ENCODE data around the gene NRDE2. TPM values are rescaled to one million over a fixed set of nuclear protein-coding genes. Genes with fewer than 3 reads are reported as not detected.

The NRDE2 gene
- total RNA-seq, 1 experiment from 2014 or later: 6.5 TPM

- intact Hi-C loops (cut with micrococcal nuclease; ENCODE audit: unreplicated experiment): no loop called here
- no peak overlapping the region for H3K4me3 ChIP-seq
- no TSS peak for BruUV-seq (replicated peaks)
- CTCF ChIA-PET: no interaction called here
- H3K9me3 ChIP-seq (ENCODE audit: insufficient read depth, low read depth): no peaks in the 10 kb centered on the region
- H3K27me3 ChIP-seq (ENCODE audit: insufficient read depth, low read depth): no peaks in the 10 kb centered on the region
- TF ChIP-seq EZH2 (IDR thresholded peaks at IDR 0.05; ENCODE audit: low read depth) (no peak), CTCF (conservative IDR thresholded peaks at IDR 0.05) (no peak)
- no peak overlapping the region for H3K27ac ChIP-seq
- POLR2A ChIA-PET (ENCODE audit: unreplicated experiment): no interaction called here
- H4K20me1 ChIP-seq (ENCODE audit: insufficient read depth): no peaks in the 10 kb centered on the region
- H3F3A ChIP-seq (ENCODE audit: insufficient read depth, low read depth): no peaks in the 10 kb centered on the region
- H3K4me1 ChIP-seq (replicated peaks; ENCODE audit: insufficient read depth): no peaks in the 10 kb centered on the region
- no peak overlapping the region for H2AFZ ChIP-seq
- no peaks in the 10 kb centered on the region for H3K9me2 ChIP-seq (ENCODE audit: insufficient read depth)
- no peak for DNase-seq
- no peaks in the 10 kb centered on the region for H3K79me2 ChIP-seq (ENCODE audit: low read depth)
- no peak overlapping the region for H3K4me2 ChIP-seq
- no peaks in the 10 kb centered on the region for H3K36me3 ChIP-seq (ENCODE audit: low read depth)
Observed at GRCh38 chr14:90362558-90362896, 30.8 kb upstream of the NRDE2 start.

GRCh38 chr14:90361865-90362557, 30.3 kb upstream of the NRDE2 start:
- no peaks in the 10 kb centered on the region for H3F3A ChIP-seq (ENCODE audit: insufficient read depth, low read depth)
- ChIA-PET POLR2A (ENCODE audit: unreplicated experiment) (no interaction called here), CTCF (no interaction called here)

GRCh38 chr14:90358359-90358758, 26.6 kb upstream of the NRDE2 start:
- Histone ChIP-seq H3K27ac (no peak overlapping the region), H3K9me3 (ENCODE audit: insufficient read depth, low read depth) (no peaks in the 10 kb centered on the region), H3K36me3 (ENCODE audit: low read depth) (no peaks in the 10 kb centered on the region), H3K4me3 (no peak overlapping the region), H2AFZ (no peak overlapping the region), H4K20me1 (ENCODE audit: insufficient read depth) (no peaks in the 10 kb centered on the region), H3K4me1 (replicated peaks; ENCODE audit: insufficient read depth) (no peaks in the 10 kb centered on the region), H3F3A (ENCODE audit: insufficient read depth, low read depth) (no peaks in the 10 kb centered on the region), H3K27me3 (ENCODE audit: insufficient read depth, low read depth) (no peaks in the 10 kb centered on the region), H3K79me2 (ENCODE audit: low read depth) (no peaks in the 10 kb centered on the region), H3K9me2 (ENCODE audit: insufficient read depth) (no peaks in the 10 kb centered on the region), H3K4me2 (no peak overlapping the region)
- CTCF ChIA-PET: no interaction called here
- no TSS peak for BruUV-seq (replicated peaks)
- DNase-seq: no peak
- intact Hi-C loops (cut with micrococcal nuclease; ENCODE audit: unreplicated experiment): no loop called here
- TF ChIP-seq CTCF (conservative IDR thresholded peaks at IDR 0.05) (no peak), EZH2 (IDR thresholded peaks at IDR 0.05; ENCODE audit: low read depth) (no peak)
- POLR2A ChIA-PET (ENCODE audit: unreplicated experiment): no interaction called here

More at GRCh38 chr14:90361865-90362557, 30.3 kb upstream of the NRDE2 start:
- no peak overlapping the region for H3K4me3 ChIP-seq
- no peak overlapping the region for H2AFZ ChIP-seq
- intact Hi-C loops (cut with micrococcal nuclease; ENCODE audit: unreplicated experiment): no loop called here
- no peaks in the 10 kb centered on the region for H3K36me3 ChIP-seq (ENCODE audit: low read depth)
- no peaks in the 10 kb centered on the region for H3K9me3 ChIP-seq (ENCODE audit: insufficient read depth, low read depth)
- no peak for DNase-seq
- no peaks in the 10 kb centered on the region for H3K4me1 ChIP-seq (replicated peaks; ENCODE audit: insufficient read depth)
- H3K9me2 ChIP-seq (ENCODE audit: insufficient read depth): no peaks in the 10 kb centered on the region
- no peak overlapping the region for H3K27ac ChIP-seq
- no peaks in the 10 kb centered on the region for H4K20me1 ChIP-seq (ENCODE audit: insufficient read depth)
- no peaks in the 10 kb centered on the region for H3K79me2 ChIP-seq (ENCODE audit: low read depth)
- no peak for TF ChIP-seq EZH2 (IDR thresholded peaks at IDR 0.05; ENCODE audit: low read depth)
- TF ChIP-seq CTCF (conservative IDR thresholded peaks at IDR 0.05): no peak
- no TSS peak for BruUV-seq (replicated peaks)
- H3K27me3 ChIP-seq (ENCODE audit: insufficient read depth, low read depth): no peaks in the 10 kb centered on the region
- no peak overlapping the region for H3K4me2 ChIP-seq

All from PC-9 (cell line).